ENCODE data around the gene SHLD3. TPM values are rescaled to one million over a fixed set of nuclear protein-coding genes. Genes with fewer than 3 reads are reported as not detected.

The SHLD3 gene
- total RNA-seq, 1 experiment from 2014 or later = 3.3 TPM

DNA sequence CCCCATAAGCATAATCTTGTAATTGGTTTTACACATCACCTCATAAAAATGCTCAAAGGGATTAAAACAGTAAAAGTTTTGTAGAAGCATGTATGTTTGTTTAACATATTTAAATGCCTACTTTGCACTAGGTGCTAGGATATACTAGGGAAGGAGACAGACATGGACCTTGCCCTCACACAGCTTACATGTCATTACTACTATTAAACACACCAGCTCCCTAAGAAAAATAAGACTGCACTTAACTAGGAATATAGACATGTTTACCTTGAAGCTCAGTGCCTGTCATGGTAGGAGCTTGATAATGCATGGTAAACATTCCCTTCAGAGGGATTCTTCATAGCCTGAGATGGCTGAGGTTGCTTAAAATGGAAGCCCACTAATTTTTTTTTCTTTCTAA, 6.2 kb downstream of the SHLD3 start:
- no peaks in the 10 kb centered on the region for H3K9me2 ChIP-seq (ENCODE audit: insufficient read depth)
- no peak overlapping the region for H2AFZ ChIP-seq
- ChIA-PET CTCF (no interaction called here), POLR2A (ENCODE audit: unreplicated experiment) (no interaction called here)
- peaks cover 7% of the 10 kb centered on the region; the same call in 1 of the 2 replicates for H3K4me1 ChIP-seq (replicated peaks; ENCODE audit: insufficient read depth)
- H3F3A ChIP-seq (ENCODE audit: insufficient read depth, low read depth) = peaks cover 10% of the 10 kb centered on the region
- no peaks in the 10 kb centered on the region for H3K9me3 ChIP-seq (ENCODE audit: insufficient read depth, low read depth)
- no peak overlapping the region for H3K4me3 ChIP-seq
- DNase-seq = no peak
- no peaks in the 10 kb centered on the region for H4K20me1 ChIP-seq (ENCODE audit: insufficient read depth)
- H3K4me2 ChIP-seq = no peak overlapping the region
- no peak for TF ChIP-seq EZH2 (IDR thresholded peaks at IDR 0.05; ENCODE audit: low read depth)
- no peak for TF ChIP-seq CTCF (conservative IDR thresholded peaks at IDR 0.05)
- no peak overlapping the region for H3K27ac ChIP-seq
- H3K79me2 ChIP-seq (ENCODE audit: low read depth) = peaks cover 39% of the 10 kb centered on the region
- no TSS peak for BruUV-seq (replicated peaks)
- no peaks in the 10 kb centered on the region for H3K27me3 ChIP-seq (ENCODE audit: insufficient read depth, low read depth)
- H3K36me3 ChIP-seq (ENCODE audit: low read depth) = peaks cover 19% of the 10 kb centered on the region; the same call in 1 of the 2 replicates
- intact Hi-C loops (cut with micrococcal nuclease; ENCODE audit: unreplicated experiment) = no loop called here

DNA sequence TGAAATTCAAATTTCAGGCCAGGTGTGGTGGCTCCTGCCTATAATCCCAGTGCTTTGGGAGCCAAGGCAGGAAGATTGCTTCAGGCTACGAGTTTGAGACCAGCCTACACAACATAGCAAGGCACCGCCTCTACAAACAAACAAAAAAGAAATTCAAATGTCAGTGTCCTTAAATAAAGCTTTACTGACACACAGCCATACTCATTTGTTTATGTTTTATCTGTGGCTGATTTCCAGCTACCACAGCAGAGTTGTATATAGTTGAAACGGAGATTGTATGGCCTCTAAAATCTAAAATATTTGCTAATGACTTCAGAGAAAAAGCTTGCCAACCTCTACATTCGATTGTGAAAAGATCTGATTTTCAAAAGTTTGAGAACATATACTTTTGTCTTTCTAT, 15.4 kb downstream of the SHLD3 start:
- peaks cover 2% of the 10 kb centered on the region; the same call in 1 of the 2 replicates for H3K36me3 ChIP-seq (ENCODE audit: low read depth)
- H3K4me3 ChIP-seq = no peak overlapping the region
- H3K9me3 ChIP-seq (ENCODE audit: insufficient read depth, low read depth) = no peaks in the 10 kb centered on the region
- H3F3A ChIP-seq (ENCODE audit: insufficient read depth, low read depth) = no peaks in the 10 kb centered on the region
- no peak overlapping the region for H3K27ac ChIP-seq
- BruUV-seq (replicated peaks) = no TSS peak
- no peaks in the 10 kb centered on the region for H3K4me1 ChIP-seq (replicated peaks; ENCODE audit: insufficient read depth)
- H3K9me2 ChIP-seq (ENCODE audit: insufficient read depth) = no peaks in the 10 kb centered on the region
- ChIA-PET CTCF (no interaction called here), POLR2A (ENCODE audit: unreplicated experiment) (interaction anchor here (0.7 kb wide), 1 partner anchor 87 kb away, joined by 6 read pairs; no protein-coding TSS in a partner anchor)
- no peaks in the 10 kb centered on the region for H4K20me1 ChIP-seq (ENCODE audit: insufficient read depth)
- no peaks in the 10 kb centered on the region for H3K79me2 ChIP-seq (ENCODE audit: low read depth)
- no peak for DNase-seq
- H3K4me2 ChIP-seq = no peak overlapping the region
- H2AFZ ChIP-seq = no peak overlapping the region
- intact Hi-C loops (cut with micrococcal nuclease; ENCODE audit: unreplicated experiment) = no loop called here
- no peaks in the 10 kb centered on the region for H3K27me3 ChIP-seq (ENCODE audit: insufficient read depth, low read depth)
- TF ChIP-seq EZH2 (IDR thresholded peaks at IDR 0.05; ENCODE audit: low read depth) (no peak), CTCF (conservative IDR thresholded peaks at IDR 0.05) (no peak)

DNA sequence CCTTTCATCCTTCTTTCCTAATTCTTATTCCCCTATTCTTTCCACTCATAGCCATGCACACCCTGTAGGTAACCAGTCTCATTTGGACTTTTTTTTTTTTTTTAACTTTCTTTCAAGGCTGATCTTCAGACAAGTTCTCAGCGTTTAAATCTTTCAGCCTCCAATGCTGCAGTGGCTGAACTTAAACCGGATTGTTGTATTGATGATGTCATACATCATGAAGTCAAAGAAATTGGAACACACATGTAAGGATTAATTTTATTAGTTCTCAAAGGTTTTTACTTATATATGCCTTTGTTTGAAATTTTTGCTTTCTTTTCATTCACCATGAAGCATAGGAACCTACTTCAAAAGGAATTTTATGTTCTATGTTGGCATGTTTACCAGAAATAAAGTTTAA, 22.1 kb downstream of the SHLD3 start:
- no peak for DNase-seq
- Histone ChIP-seq H3K4me2 (no peak overlapping the region), H3K27ac (no peak overlapping the region), H4K20me1 (ENCODE audit: insufficient read depth) (no peaks in the 10 kb centered on the region), H3K9me2 (ENCODE audit: insufficient read depth) (no peaks in the 10 kb centered on the region; the same call in 1 of the 2 replicates), H3K79me2 (ENCODE audit: low read depth) (no peaks in the 10 kb centered on the region), H3K36me3 (ENCODE audit: low read depth) (peaks cover 9% of the 10 kb centered on the region; the same call in 1 of the 2 replicates), H3K9me3 (ENCODE audit: insufficient read depth, low read depth) (no peaks in the 10 kb centered on the region), H3F3A (ENCODE audit: insufficient read depth, low read depth) (no peaks in the 10 kb centered on the region), H3K4me3 (no peak overlapping the region), H2AFZ (no peak overlapping the region), H3K4me1 (replicated peaks; ENCODE audit: insufficient read depth) (no peaks in the 10 kb centered on the region), H3K27me3 (ENCODE audit: insufficient read depth, low read depth) (no peaks in the 10 kb centered on the region)
- CTCF ChIA-PET = interaction anchor here (0.6 kb wide), 1 partner anchor 690 kb away, joined by 3 read pairs; no protein-coding TSS in a partner anchor
- intact Hi-C loops (cut with micrococcal nuclease; ENCODE audit: unreplicated experiment) = no loop called here
- TF ChIP-seq CTCF (conservative IDR thresholded peaks at IDR 0.05) (no peak), EZH2 (IDR thresholded peaks at IDR 0.05; ENCODE audit: low read depth) (no peak)
- POLR2A ChIA-PET (ENCODE audit: unreplicated experiment) = no interaction called here
- no TSS peak for BruUV-seq (replicated peaks)

Data from PC-9 (cell line).